ENCODE measurements around the gene PTPRD. TPM values are rescaled to one million over a fixed set of nuclear protein-coding genes. Genes with fewer than 3 reads are reported as not detected.

Gene PTPRD
- total RNA-seq, 1 experiment from 2014 or later, result 32.5 TPM

DNA sequence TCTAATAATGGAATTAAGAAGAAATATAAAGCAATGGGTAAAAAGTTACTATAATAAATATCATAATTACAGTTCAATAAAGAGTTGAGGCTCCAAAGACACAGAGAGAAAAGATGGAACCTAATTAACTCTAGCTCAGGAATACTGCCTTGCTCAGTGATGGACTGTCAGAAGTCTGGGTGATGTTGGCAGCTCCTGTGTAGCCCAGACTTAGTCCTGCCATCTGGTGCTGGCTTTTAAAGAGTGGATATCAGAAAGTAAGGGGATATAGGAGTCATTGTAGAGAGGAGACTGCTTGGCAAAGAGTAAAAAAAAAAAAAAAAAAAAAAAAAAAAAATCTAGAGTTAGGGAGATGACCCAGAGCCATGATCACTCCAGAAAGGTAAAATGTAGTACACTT, 2261.4 kb downstream of the PTPRD start:
- Mint-ChIP-seq H3K27ac (peak overlapping the region in 1 of 3 experiments; percentile 50; a peak in 2 of 7 replicates), H3K36me3 (ENCODE audit: insufficient read depth in 1 of 3, low read depth in 3 of 3) (no peaks in the 10 kb centered on the region), H3K27me3 (ENCODE audit: low read depth) (no peaks in the 10 kb centered on the region), H3K4me3 (no peak overlapping the region), H3K9me3 (no peaks in the 10 kb centered on the region; a peak in 1 of 5 replicates), H3K4me1 (no peaks in the 10 kb centered on the region)
- TF ChIP-seq, protein P1, sequence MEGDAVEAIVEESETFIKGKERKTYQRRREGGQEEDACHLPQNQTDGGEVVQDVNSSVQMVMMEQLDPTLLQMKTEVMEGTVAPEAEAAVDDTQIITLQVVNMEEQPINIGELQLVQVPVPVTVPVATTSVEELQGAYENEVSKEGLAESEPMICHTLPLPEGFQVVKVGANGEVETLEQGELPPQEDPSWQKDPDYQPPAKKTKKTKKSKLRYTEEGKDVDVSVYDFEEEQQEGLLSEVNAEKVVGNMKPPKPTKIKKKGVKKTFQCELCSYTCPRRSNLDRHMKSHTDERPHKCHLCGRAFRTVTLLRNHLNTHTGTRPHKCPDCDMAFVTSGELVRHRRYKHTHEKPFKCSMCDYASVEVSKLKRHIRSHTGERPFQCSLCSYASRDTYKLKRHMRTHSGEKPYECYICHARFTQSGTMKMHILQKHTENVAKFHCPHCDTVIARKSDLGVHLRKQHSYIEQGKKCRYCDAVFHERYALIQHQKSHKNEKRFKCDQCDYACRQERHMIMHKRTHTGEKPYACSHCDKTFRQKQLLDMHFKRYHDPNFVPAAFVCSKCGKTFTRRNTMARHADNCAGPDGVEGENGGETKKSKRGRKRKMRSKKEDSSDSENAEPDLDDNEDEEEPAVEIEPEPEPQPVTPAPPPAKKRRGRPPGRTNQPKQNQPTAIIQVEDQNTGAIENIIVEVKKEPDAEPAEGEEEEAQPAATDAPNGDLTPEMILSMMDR (conservative IDR thresholded peaks at IDR 0.05), result no peak
- Histone ChIP-seq H3K27me3 (ENCODE audit: insufficient read depth, low read length) (no peaks in the 10 kb centered on the region), H2AFZ (ENCODE audit: low read length) (no peak overlapping the region), H3K4me1 (ENCODE audit: insufficient read depth, low read length) (no peaks in the 10 kb centered on the region), H4K91ac (ENCODE audit: insufficient read length, low read depth, low read length) (no peak overlapping the region), H3K56ac (ENCODE audit: insufficient read length, low read depth, low read length) (no peak overlapping the region), H4K8ac (replicated peaks; ENCODE audit: insufficient read length, low read depth, low read length) (no peak overlapping the region), H3K4ac (ENCODE audit: low read depth, low read length) (no peak overlapping the region), H2AK5ac (ENCODE audit: insufficient read length, low read length) (no peak overlapping the region), H3K79me2 (ENCODE audit: insufficient read depth, low read length) (no peaks in the 10 kb centered on the region), H2BK5ac (ENCODE audit: insufficient read length, low read length) (no peak overlapping the region), H3K9me3 (ENCODE audit: control insufficient read depth, low read depth, low read length) (no peaks in the 10 kb centered on the region), H3K27ac (ENCODE audit: insufficient read length, low read depth, low read length) (no peak overlapping the region), H2BK12ac (ENCODE audit: insufficient read length, low read depth, low read length) (no peak overlapping the region), H3K4me2 (ENCODE audit: insufficient read depth, insufficient read length, low read length) (no peak overlapping the region), H3K14ac (ENCODE audit: insufficient read depth, low read length) (no peak overlapping the region), H3K23me2 (ENCODE audit: insufficient read length, low read depth, low read length, poor library complexity, severe bottlenecking) (no peaks in the 10 kb centered on the region), H2BK15ac (ENCODE audit: low read depth, low read length) (no peak overlapping the region), H4K20me1 (ENCODE audit: control insufficient read depth, insufficient read depth, insufficient read length) (no peaks in the 10 kb centered on the region), H3K9ac (ENCODE audit: extremely low read depth, insufficient read length, low read length) (no peak overlapping the region), H3K79me1 (ENCODE audit: insufficient read depth, low read depth, low read length, poor library complexity, severe bottlenecking) (no peaks in the 10 kb centered on the region), H3K23ac (ENCODE audit: insufficient read length, low read depth, low read length) (no peak overlapping the region), H2BK120ac (ENCODE audit: low read depth, low read length, poor library complexity, severe bottlenecking) (no peak overlapping the region), H2BK20ac (ENCODE audit: low read depth, low read length, poor library complexity, severe bottlenecking) (no peak overlapping the region), H4K5ac (ENCODE audit: insufficient read length, low read depth, low read length) (no peak overlapping the region), H3K18ac (ENCODE audit: insufficient read length, low read depth, low read length) (no peak overlapping the region), H3T11ph (ENCODE audit: low read length) (no peak overlapping the region)
- no peak for DNase-seq

All from H9 (cell line).